HG02970 (cell line): ENCODE data around the gene CHRND.

Experiments used
- ATAC-seq: cut with Tn5 transposase; IDR thresholded peaks from one replicate; pipeline ENCODE4 v1.9.1; 2021; ENCODE audit warnings: mild to moderate bottlenecking, moderate library complexity, moderate number of reproducible peaks; ENCODE audit not compliant: unreplicated experiment, low FRiP score

Gene CHRND

GRCh38 chr2:232525791-232526371 lies at the start of gene CHRND:
Gene CHRND (plus strand): TSS chr2:232526160. CDS start chr2:232526216, 56 bp downstream.
- no peak for ATAC-seq

DNA sequence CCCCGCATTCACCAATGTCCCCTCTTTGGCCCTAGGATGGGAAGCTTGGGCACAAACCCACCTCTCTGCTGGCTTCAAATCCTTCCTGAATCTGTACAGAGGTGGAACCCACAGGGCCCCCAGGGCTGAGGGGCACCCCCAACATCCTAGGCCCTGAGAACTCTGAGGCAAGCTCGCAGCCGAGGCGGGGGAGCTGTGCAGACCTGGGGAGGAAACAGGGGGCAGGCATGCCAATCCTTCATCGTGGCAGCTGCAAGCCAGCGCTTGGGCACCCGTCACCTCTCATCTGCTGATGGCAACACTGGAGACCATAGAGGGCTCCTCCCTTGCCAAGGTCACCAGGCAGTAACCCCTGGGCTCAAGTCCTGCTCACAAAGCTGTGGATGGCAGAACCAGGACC lies 49.2 kb upstream of the CHRND start:
- no peak for ATAC-seq

DNA sequence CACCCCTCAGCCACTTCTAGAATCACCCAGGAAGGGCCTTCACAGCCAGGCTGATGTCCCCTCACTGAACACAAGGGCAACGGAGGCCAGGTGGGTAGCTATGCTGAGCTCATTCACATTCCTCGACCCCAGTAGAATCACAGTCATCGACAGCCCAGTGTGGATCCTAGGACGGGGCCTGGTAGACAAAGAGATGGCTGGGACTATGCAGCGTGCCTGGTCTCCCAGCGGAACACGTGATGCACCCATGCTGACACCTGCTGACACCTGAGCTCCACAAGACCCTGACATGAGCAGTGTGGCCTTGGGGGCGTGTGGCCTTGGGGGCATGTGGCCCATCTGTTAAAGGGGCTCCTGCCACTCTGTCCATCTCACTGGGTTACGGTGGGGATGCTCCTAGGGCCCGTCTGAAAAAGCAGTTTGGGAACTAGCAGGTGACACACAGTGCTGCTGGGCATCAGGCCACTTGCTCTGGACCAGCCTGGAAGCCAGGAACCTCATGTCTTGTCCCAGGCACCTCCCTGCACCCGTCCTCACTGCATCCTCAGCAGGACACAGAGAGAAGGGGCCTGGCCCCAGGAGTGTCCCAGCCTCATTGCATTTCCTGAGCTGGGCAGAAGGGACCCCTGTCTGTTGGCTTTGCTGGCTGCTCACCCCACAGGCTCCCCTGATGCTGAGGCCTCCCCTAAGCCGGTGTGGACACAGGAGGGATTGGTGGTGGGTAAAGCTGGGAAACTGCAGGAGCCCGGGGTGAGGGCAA lies 48.0 kb upstream of the CHRND start:
- ATAC-seq = no peak

DNA sequence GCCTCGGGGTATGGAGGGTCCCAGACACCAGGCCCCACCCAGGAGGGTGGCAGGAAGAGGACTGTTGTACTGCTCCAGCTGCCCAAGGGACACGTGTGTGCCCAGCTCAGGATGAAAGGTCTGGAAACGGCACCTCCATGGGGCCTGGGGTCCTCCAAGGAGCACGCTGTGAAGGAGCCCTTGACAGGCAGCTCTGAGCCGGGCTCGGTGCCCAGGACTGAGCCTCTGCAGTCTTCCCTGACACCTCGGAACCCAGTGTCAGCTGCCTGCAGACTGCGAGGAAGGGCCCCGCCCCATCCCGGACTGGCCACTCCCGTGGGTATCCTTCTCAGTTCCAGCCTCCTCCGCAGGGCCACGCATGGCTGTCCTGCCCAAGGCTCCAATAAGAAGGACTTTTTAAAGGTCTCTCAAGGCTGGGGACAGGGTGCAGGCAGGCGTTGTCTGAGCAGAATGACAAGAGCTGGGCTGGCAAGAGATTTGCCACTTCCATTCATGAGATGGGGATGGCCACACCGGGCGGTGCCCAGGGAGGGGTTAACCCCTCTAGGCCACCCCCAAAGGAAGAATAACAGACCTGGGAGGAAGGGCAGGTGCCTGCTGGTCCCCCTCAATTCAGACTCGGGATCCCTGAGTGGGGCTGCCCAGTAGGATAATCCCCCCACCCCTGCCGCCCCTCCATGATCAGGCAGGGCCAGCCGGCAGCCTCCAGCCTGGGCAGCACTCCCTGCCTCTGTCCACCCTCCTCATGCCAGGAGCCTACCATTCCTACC lies 47.2 kb upstream of the CHRND start:
- ATAC-seq = no peak

- ATAC-seq = no peak
Observed at GRCh38 chr2:232479341-232480200, 46.4 kb upstream of the CHRND start.

GRCh38 chr2:232480201-232481190 lies 45.5 kb upstream of the CHRND start:
- no peak for ATAC-seq

GRCh38 chr2:232481322-232482140 lies 44.4 kb upstream of the CHRND start:
- ATAC-seq = no peak

GRCh38 chr2:232482301-232483238 lies 43.4 kb upstream of the CHRND start:
- ATAC-seq = no peak

GRCh38 chr2:232483311-232483922 lies 42.5 kb upstream of the CHRND start:
- ATAC-seq = no peak

DNA sequence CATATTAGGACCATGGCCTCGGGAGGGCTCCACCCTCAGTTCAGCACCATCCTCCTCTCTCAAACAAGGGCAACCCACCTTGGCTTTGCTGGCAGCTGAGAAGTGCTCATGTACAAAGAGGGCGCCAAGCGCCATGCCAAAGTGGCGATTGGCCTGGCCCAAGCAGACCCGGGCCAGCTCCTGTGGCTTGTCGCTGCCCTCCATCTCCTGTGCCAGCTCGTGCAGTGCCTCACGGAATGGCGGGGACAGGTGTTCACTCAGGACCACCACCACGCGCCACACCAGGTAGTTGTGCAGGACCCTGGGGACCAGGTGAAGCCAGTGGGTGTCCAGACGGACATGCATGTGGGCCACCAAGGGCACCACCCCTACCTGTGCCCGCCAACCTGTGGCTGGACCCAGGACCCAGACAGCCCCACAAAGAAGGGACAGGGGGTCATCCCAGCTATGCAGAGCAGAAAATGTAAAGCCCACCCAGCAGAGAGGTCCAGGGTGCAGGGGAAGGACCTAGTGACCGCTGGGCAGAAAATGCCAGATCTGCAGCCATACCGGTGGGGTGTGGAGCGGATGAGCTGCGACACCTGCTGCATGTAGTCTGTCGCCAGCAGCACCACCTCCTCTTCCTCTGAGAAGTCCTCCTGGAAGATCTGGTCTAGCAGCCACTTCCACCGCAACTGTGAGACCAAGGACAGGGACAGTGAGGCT lies 41.9 kb upstream of the CHRND start:
- no peak for ATAC-seq

- ATAC-seq = no peak
Observed at GRCh38 chr2:232484628-232485347, 41.2 kb upstream of the CHRND start.

DNA sequence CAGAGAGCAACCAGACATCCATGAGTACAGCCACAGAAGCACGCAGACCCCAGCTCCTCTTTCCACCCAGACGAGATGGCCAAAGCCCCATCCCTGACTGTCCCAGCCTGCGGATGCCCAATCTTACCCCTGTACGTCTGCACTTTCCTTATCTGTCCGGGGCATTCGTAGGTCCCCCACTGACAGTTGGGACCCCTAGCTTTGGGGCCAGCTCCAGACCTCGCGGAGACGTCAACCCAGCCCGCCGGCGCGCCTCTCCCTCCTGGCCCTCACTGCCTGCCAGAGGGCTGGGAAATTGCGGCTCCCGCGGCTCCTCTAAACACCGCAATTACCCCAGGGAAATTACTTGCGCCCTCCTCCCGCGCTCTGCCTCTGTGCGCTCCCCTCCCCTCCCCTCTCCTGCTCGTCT lies 40.6 kb upstream of the CHRND start:
- no peak for ATAC-seq

DNA sequence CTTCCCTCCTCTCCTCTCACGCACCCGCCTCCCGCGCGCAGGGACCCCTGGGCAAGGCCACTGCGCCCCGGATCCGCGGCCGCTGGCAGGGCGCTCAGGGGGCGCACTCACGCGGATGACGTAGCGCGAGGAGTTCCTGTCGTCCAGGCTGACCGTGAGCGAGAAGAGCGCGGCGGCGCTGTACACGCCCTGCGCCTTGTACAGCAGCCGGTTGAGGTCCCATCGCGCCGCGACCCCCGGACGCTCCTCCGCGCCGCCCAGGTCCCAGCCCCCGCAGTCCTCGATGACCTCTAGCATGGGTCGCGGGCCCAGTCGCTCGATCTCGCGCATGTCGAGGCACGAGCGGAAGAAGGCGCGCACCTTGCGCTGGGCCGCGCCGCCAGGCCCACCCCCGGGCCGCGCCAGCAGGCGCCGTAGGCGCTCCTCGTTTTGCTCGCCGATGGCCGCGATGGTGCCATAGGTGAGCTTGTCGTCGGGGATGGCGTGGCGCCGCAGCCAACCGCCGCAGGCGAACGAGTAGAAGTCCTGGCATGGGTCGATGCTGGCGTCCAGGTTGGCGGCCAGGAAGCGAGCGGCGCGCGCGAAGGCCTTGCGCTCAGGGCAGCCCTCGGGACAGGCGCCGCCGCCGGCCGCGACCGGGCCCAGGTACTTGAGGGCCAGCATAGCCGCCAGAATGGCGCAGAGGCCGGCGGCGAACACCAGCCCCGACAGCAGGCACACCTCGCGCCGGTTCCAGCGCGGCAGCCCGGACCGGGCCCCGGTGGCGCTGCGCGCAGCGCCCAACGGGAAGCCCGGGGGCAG lies 40.0 kb upstream of the CHRND start:
- no peak for ATAC-seq

DNA sequence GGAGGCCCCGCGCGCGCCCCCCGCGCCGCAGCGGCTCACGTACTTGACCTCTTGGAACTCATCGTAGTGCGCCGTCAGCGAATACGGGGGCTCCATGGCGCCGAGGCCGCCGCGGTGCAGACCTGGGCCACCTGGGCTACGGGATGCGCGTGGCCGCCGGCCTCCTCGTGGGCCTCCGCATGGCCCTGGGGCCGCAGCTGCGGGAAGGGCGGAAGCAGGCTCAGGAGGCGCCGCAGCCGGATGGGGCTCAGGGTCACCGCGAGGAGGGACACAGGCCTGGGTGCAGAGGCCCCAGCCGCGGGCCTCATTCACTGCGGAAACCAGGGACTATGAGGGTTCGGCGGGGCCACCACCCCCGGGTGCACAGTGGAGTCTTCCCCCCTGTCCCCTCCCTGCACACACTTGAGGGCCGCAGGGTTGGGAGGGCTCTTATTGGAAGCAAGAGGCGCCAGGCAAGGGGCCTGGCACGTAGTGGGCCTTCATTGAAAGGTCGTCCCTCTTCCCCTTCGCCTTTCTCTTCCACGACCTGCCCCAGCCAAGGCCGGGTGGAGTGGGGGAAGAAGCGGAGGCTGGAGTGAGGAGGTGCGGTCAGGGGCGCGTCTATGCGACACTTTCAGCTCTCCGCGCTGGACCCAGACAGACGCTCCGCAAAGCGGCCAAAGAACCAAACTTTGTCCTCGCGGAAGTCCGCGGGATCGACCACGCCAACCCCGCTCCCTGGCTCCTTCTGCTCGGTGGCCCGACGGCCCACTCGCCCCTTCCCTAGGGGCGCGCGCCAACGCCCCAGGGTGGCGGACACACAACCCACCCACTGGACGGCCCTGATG lies 39.2 kb upstream of the CHRND start:
- ATAC-seq = no peak
